Endometrial microvascular endothelial cells (primary cell): ENCODE data around the gene CDKL1. TPM values are rescaled to one million over a fixed set of nuclear protein-coding genes. Genes with fewer than 3 reads are reported as not detected.

Experiments used
- in situ Hi-C: cut with HindIII; loops from 2 replicates; pipeline ENCODE4 v1.10.0; 2017; ENCODE audit warnings: low sequenced_read_pairs, low pct_unique_long_range_greater_than_20kb; ENCODE audit errors: inconsistent ontology term
- total RNA-seq: library from RNA; depleted of rRNA; stranded (reverse); fragments of >200 nt; gene quantifications from one replicate; pipeline ENCODE4 v1.2.3, GENCODE V29; 2015; ENCODE audit errors: inconsistent ontology term

The CDKL1 gene
- total RNA-seq = 22.7 TPM

- in situ Hi-C loops = no loop called here
Observed at GRCh38 chr14:50396631-50397389, at the start of gene CDKL1. CDKL1 (minus strand) TSS chr14:50396881; CDS start chr14:50395868, 1,013 bp downstream.

GRCh38 chr14:50434528-50434927 is 37.8 kb upstream of the CDKL1 start:
- in situ Hi-C loops = loop anchor here (25.0 kb wide), 1 partner anchor 97 kb away; no protein-coding TSS in a partner anchor

- in situ Hi-C loops = loop anchor here (25.0 kb wide), 1 partner anchor 95 kb away; no protein-coding TSS in a partner anchor
Observed at GRCh38 chr14:50432131-50432530, 35.5 kb upstream of the CDKL1 start.

- in situ Hi-C loops = loop anchor here (25.0 kb wide), 1 partner anchor 89 kb away; no protein-coding TSS in a partner anchor
Observed at GRCh38 chr14:50425816-50426215, 29.1 kb upstream of the CDKL1 start.

- in situ Hi-C loops = loop anchor here (25.0 kb wide), 1 partner anchor 88 kb away; no protein-coding TSS in a partner anchor
Observed at GRCh38 chr14:50425105-50425504, 28.4 kb upstream of the CDKL1 start.

- in situ Hi-C loops = no loop called here
Observed at GRCh38 chr14:50423529-50423928, 26.8 kb upstream of the CDKL1 start.

GRCh38 chr14:50421499-50421898 is 24.8 kb upstream of the CDKL1 start:
- in situ Hi-C loops = no loop called here

- in situ Hi-C loops = no loop called here
Observed at GRCh38 chr14:50417853-50418252, 21.2 kb upstream of the CDKL1 start.

- in situ Hi-C loops = no loop called here
Observed at GRCh38 chr14:50410921-50411320, 14.2 kb upstream of the CDKL1 start.

- in situ Hi-C loops = no loop called here
Observed at GRCh38 chr14:50410071-50410470, 13.4 kb upstream of the CDKL1 start.

- in situ Hi-C loops = no loop called here
Observed at GRCh38 chr14:50407111-50407812, 10.6 kb upstream of the CDKL1 start.

- in situ Hi-C loops = no loop called here
Observed at GRCh38 chr14:50403419-50403818, 6.7 kb upstream of the CDKL1 start.

- in situ Hi-C loops = no loop called here
Observed at GRCh38 chr14:50402965-50403364, 6.3 kb upstream of the CDKL1 start.

- in situ Hi-C loops = no loop called here
Observed at GRCh38 chr14:50400461-50400860, 3.8 kb upstream of the CDKL1 start.

GRCh38 chr14:50399251-50400032 is 2.8 kb upstream of the CDKL1 start:
- in situ Hi-C loops = no loop called here

- in situ Hi-C loops = no loop called here
Observed at GRCh38 chr14:50398189-50398580, 1.5 kb upstream of the CDKL1 start.

- in situ Hi-C loops = no loop called here
Observed at GRCh38 chr14:50397390-50398188, 908 bp upstream of the CDKL1 start.

- in situ Hi-C loops = no loop called here
Observed at GRCh38 chr14:50395448-50395847, 1.2 kb downstream of the CDKL1 start.

- in situ Hi-C loops = no loop called here
Observed at GRCh38 chr14:50394713-50395112, 2.0 kb downstream of the CDKL1 start.
